DOHH2 (cell line): ENCODE data around the gene TOM1.
A peak's percentile ranks its signal among the peaks of the same experiment; 100 is the strongest.

Experiments used
- H3F3A ChIP-seq: fragments of 200-600 bp; sonication (generic), shearing (Covaris generic); 2 replicates; pipeline ENCODE4 v1.6.0; 2016; ENCODE audit warnings: antibody characterized with exemption, mild to moderate bottlenecking; ENCODE audit not compliant: control insufficient read depth, insufficient read depth
- H3K27ac ChIP-seq: fragments of 200-600 bp; sonication (generic); 2 replicates; pipeline ENCODE4 v1.5.1; 2014; ENCODE audit warnings: low read depth, mild to moderate bottlenecking, low read length, moderate library complexity
- H3K27me3 ChIP-seq: fragments of 200-600 bp; sonication (generic); 2 replicates; pipeline ENCODE4 v1.6.1; 2014; ENCODE audit warnings: mild to moderate bottlenecking, low read length, mixed read lengths; ENCODE audit not compliant: control insufficient read depth
- H3K36me3 ChIP-seq: fragments of 200-600 bp; sonication (generic); 2 replicates; pipeline ENCODE4 v1.6.1; 2014; ENCODE audit warnings: mild to moderate bottlenecking, low read length, moderate library complexity, mixed read lengths; ENCODE audit not compliant: control insufficient read depth
- H3K4me1 ChIP-seq: fragments of 200-600 bp; sonication (generic); 2 replicates; pipeline ENCODE4 v1.6.1; 2014; ENCODE audit warnings: mild to moderate bottlenecking, low read length, mixed read lengths; ENCODE audit not compliant: control insufficient read depth
- H3K4me2 ChIP-seq: fragments of 200-600 bp; sonication (generic); 2 replicates; pipeline ENCODE4 v1.6.0; 2014; ENCODE audit warnings: mild to moderate bottlenecking, low read length, moderate library complexity
- H3K4me3 ChIP-seq: fragments of 200-600 bp; sonication (generic); 2 replicates; pipeline ENCODE4 v1.5.1; 2014; ENCODE audit warnings: mild to moderate bottlenecking, low read length, mixed read lengths
- H3K79me2 ChIP-seq: fragments of 200-600 bp; sonication (generic); 2 replicates; pipeline ENCODE4 v1.6.1; 2014; ENCODE audit warnings: mild to moderate bottlenecking, low read length, mixed read lengths; ENCODE audit not compliant: control insufficient read depth
- H3K9me2 ChIP-seq: fragments of 200-600 bp; sonication (generic); replicated peaks from 2 replicates; pipeline ENCODE4 v1.6.1; 2014; ENCODE audit warnings: mild to moderate bottlenecking, low read length, mixed read lengths; ENCODE audit not compliant: control insufficient read depth
- H3K9me3 ChIP-seq: fragments of 200-600 bp; sonication (generic); 2 replicates; pipeline ENCODE4 v1.6.1; 2014; ENCODE audit warnings: antibody characterized with exemption, low read length, mixed read lengths; ENCODE audit not compliant: control insufficient read depth, insufficient read depth
- H4K20me1 ChIP-seq: fragments of 200-600 bp; sonication (generic); 2 replicates; pipeline ENCODE4 v1.6.0; 2014; ENCODE audit warnings: low read depth, mild to moderate bottlenecking, antibody characterized with exemption, low read length, moderate library complexity; ENCODE audit not compliant: control insufficient read depth, insufficient read depth
- CTCF ChIP-seq: fragments of 200-600 bp; sonication (generic); IDR thresholded peaks from one replicate; pipeline ENCODE4 v1.5.1; 2014; ENCODE audit warnings: antibody characterized with exemption, mild to moderate bottlenecking, low read depth, low read length; ENCODE audit not compliant: poor library complexity, severe bottlenecking
- EZH2phosphoT487 ChIP-seq: fragments of 200-600 bp; sonication (generic); IDR thresholded peaks from 2 replicates; pipeline ENCODE4 v1.6.1; 2017; ENCODE audit warnings: borderline replicate concordance, mild to moderate bottlenecking, antibody characterized with exemption, low read length, moderate library complexity, mixed read lengths

The TOM1 gene

GRCh38 chr22:35380013-35380412, 80.3 kb downstream of the TOM1 start:
- Histone ChIP-seq H3K4me1 (peaks cover 26% of the 10 kb centered on the region), H3K27ac (no peak overlapping the region), H3K4me3 (no peak overlapping the region), H3K36me3 (no peaks in the 10 kb centered on the region), H4K20me1 (no peaks in the 10 kb centered on the region), H3K9me2 (no peaks in the 10 kb centered on the region), H3F3A (peaks cover 3% of the 10 kb centered on the region; the same call in 1 of the 2 replicates), H3K9me3 (no peaks in the 10 kb centered on the region), H3K4me2 (no peak overlapping the region), H3K27me3 (peaks cover 38% of the 10 kb centered on the region), H3K79me2 (no peaks in the 10 kb centered on the region)
- TF ChIP-seq CTCF, result no peak
- no peak for TF ChIP-seq EZH2phosphoT487

DNA sequence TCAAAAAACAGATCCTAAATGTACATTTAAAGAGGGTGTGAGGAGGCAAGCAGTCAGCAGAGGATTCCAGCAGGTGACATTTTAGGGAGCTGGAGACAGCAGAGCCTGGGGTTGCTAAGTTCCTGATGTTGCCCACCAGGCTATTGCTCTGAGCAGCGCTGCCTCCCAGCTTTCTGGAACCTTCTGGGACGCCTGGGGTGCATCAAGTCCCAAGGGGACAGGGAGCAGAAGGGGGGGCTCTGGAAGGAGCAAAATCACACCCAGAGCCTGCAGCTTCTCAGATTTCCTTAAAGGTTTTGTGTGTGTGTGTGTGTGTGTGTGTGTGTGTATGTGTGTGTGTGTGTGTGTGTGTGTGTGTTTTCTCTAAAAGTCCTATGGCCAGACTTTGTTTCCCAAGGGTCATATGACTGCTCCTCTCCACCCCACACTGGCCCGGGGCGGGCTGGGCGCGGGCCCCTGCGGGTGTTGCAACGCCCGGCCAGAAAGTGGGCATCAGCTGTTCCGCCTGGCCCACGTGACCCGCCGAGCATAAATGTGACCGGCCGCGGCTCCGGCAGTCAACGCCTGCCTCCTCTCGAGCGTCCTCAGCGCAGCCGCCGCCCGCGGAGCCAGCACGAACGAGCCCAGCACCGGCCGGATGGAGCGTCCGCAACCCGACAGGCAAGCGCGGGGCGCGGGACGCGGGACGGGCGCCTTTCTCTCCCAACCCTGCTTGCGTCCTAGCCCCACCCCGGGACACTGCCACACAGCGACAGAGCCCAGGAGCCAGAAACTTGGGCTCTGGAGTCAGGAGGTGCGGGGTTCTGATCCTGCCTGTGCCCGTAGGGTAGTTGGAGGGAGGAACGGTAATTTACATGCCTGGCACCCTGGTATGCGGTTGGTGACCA, 81.1 kb downstream of the TOM1 start, which contains the start of gene HMOX1:
HMOX1 (plus strand) TSS at position 560 of the 887 bp plus-strand sequence; CDS start at position 638, 78 bp downstream.
- H3K9me2 ChIP-seq, result no peaks in the 10 kb centered on the region
- no peaks in the 10 kb centered on the region for H3K9me3 ChIP-seq
- H3K27ac ChIP-seq, result no peak within 1 kb of the TSS
- H4K20me1 ChIP-seq, result no peaks in the 10 kb centered on the region
- H3K79me2 ChIP-seq, result no peaks in the 10 kb centered on the region
- no peaks in the 10 kb centered on the region for H3K36me3 ChIP-seq
- peaks cover 3% of the 10 kb centered on the region; the same call in 1 of the 2 replicates for H3F3A ChIP-seq
- peaks cover 38% of the 10 kb centered on the region for H3K27me3 ChIP-seq
- peak within 1 kb of the TSS; percentile 49 for H3K4me3 ChIP-seq
- TF ChIP-seq CTCF, result no peak
- TF ChIP-seq EZH2phosphoT487, result 0 out of 2 replicates have a peak, but pooled peaks have one; percentile 44
- H3K4me2 ChIP-seq, result peak within 1 kb of the TSS; percentile 52
- peaks cover 26% of the 10 kb centered on the region for H3K4me1 ChIP-seq

- no peak for TF ChIP-seq CTCF
- TF ChIP-seq EZH2phosphoT487, result no peak
- Histone ChIP-seq H3K27ac (no peak overlapping the region), H3K79me2 (no peaks in the 10 kb centered on the region), H3K27me3 (peaks cover 38% of the 10 kb centered on the region), H3K4me1 (peaks cover 23% of the 10 kb centered on the region), H3K9me3 (no peaks in the 10 kb centered on the region), H3K4me2 (peak overlapping the region; percentile 52), H3K36me3 (no peaks in the 10 kb centered on the region), H4K20me1 (no peaks in the 10 kb centered on the region), H3F3A (no peaks in the 10 kb centered on the region; the same call in 1 of the 2 replicates), H3K4me3 (peak overlapping the region; percentile 49), H3K9me2 (no peaks in the 10 kb centered on the region)
Measured at GRCh38 chr22:35381424-35382009, 81.8 kb downstream of the TOM1 start.
